Esophagus muscularis mucosa (tissue), 4 donors: ENCODE data around the gene BUB1B.

Source experiments
- CTCF ChIP-seq, 3 experiments: fragments of 200-600 bp in 2 of 3; fragments of 450-650 bp in 1 of 3; sonication (generic) in 2 of 3; IDR thresholded peaks; one replicate each; pipeline ENCODE4 v1.5.1; 2017 to 2019; ENCODE audit warnings: antibody characterized with exemption in 3 of 3, mild to moderate bottlenecking in 2 of 3, moderate library complexity in 1 of 3
- EP300 ChIP-seq: sonication (generic); formaldehyde crosslinking; IDR thresholded peaks from one replicate; pipeline ENCODE4 v1.6.1; 2017; ENCODE audit warnings: antibody characterized with exemption
- POLR2AphosphoS5 ChIP-seq, 2 donors: sonication (generic); formaldehyde crosslinking; IDR thresholded peaks; one replicate each; pipeline ENCODE4 v1.6.1; 2017; ENCODE audit warnings: antibody characterized with exemption in 2 of 2

- TF ChIP-seq CTCF (IDR thresholded peaks at IDR 0.05) (no peak), POLR2AphosphoS5 (IDR thresholded peaks at IDR 0.05) (no peak), EP300 (no peak)
These were observed 5.5 kb upstream of the BUB1B start for GRCh38 chr15:40155270-40155910.
